HG02759 (cell line): ENCODE data around the gene SH3TC1.

Experiments
- ATAC-seq: cut with Tn5 transposase; IDR thresholded peaks from one replicate; pipeline ENCODE4 v1.9.1; 2021; ENCODE audit warnings: mild to moderate bottlenecking, moderate library complexity; ENCODE audit not compliant: unreplicated experiment

Gene SH3TC1

GRCh38 chr4:8274066-8274652, 75.1 kb downstream of the SH3TC1 start:
- ATAC-seq, result no peak

- ATAC-seq, result no peak
These were observed 75.9 kb downstream of the SH3TC1 start for GRCh38 chr4:8274765-8275547.

GRCh38 chr4:8275548-8275910, 76.4 kb downstream of the SH3TC1 start:
- ATAC-seq, result no peak

- ATAC-seq, result no peak
These were observed 77.5 kb downstream of the SH3TC1 start for GRCh38 chr4:8276358-8277240.

GRCh38 chr4:8277356-8278008, 78.4 kb downstream of the SH3TC1 start:
- ATAC-seq, result no peak

GRCh38 chr4:8278009-8278395, 78.9 kb downstream of the SH3TC1 start:
- ATAC-seq, result no peak

- ATAC-seq, result no peak
These were observed 79.6 kb downstream of the SH3TC1 start for GRCh38 chr4:8278421-8279287.

- no peak for ATAC-seq
These were observed 80.4 kb downstream of the SH3TC1 start for GRCh38 chr4:8279321-8280157.

- no peak for ATAC-seq
These were observed 81.2 kb downstream of the SH3TC1 start for GRCh38 chr4:8280158-8280875.

GRCh38 chr4:8280876-8281440, 81.9 kb downstream of the SH3TC1 start:
- ATAC-seq, result no peak

- no peak for ATAC-seq
These were observed 82.5 kb downstream of the SH3TC1 start for GRCh38 chr4:8281519-8282133.

GRCh38 chr4:8282134-8282641, 83.1 kb downstream of the SH3TC1 start:
- no peak for ATAC-seq

GRCh38 chr4:8282742-8283141, 83.7 kb downstream of the SH3TC1 start:
- no peak for ATAC-seq

- no peak for ATAC-seq
These were observed 84.1 kb downstream of the SH3TC1 start for GRCh38 chr4:8283161-8283560.

GRCh38 chr4:8283631-8284121, 84.6 kb downstream of the SH3TC1 start:
- no peak for ATAC-seq

- no peak for ATAC-seq
These were observed 85.3 kb downstream of the SH3TC1 start for GRCh38 chr4:8284391-8284790.

GRCh38 chr4:8285143-8285975, 86.3 kb downstream of the SH3TC1 start:
- ATAC-seq, result no peak
